B cell (primary cell): ENCODE results near the gene FOXO1.

Experiments used
- EZH2 ChIP-seq: IDR thresholded peaks from 2 replicates; pipeline ENCODE4 v1.6.1; 2012; ENCODE audit warnings: borderline replicate concordance, low read depth, mild to moderate bottlenecking, moderate library complexity, low read length; ENCODE audit not compliant: insufficient read depth, poor library complexity, severe bottlenecking
- TF ChIP-seq, protein P1 (sequence below): fragments of 200-600 bp; IDR thresholded peaks from one replicate; pipeline ENCODE4 v1.8.0; 2022; ENCODE audit warnings: antibody characterized with exemption, mild to moderate bottlenecking

DNA sequence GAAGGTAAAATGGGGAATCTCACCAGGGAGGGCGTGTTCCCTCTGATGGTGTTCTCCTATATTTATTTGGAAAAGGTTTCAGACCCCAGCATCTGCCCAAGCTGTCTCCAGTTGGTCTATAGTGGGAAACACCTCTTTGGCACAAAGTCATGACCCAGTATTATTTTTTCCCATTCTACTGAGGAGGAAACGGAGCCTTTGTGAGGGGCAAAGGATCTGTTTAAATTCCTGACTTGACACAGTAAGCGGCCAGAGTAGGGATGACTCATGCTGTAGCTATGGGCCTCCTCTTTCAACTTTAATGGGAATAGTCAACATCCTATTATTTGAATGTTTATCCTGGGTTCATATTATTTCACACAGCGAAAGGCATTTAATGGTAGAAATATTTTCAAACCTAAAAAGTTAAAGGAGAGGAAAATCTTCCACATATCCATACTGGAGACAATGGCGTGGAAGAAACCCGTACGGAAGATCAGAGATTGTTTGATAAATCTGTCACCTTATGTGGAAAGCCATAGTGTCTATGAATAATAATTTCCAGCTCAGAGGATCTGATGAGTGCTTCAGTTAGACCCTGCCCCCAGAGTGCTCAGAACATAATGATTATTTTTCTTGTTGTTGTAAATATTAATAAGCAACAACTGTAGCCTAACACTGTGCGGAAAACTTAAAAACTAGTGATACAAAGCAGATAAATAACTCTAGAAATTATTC lies 126.0 kb downstream of the FOXO1 start:
- TF ChIP-seq, protein P1, sequence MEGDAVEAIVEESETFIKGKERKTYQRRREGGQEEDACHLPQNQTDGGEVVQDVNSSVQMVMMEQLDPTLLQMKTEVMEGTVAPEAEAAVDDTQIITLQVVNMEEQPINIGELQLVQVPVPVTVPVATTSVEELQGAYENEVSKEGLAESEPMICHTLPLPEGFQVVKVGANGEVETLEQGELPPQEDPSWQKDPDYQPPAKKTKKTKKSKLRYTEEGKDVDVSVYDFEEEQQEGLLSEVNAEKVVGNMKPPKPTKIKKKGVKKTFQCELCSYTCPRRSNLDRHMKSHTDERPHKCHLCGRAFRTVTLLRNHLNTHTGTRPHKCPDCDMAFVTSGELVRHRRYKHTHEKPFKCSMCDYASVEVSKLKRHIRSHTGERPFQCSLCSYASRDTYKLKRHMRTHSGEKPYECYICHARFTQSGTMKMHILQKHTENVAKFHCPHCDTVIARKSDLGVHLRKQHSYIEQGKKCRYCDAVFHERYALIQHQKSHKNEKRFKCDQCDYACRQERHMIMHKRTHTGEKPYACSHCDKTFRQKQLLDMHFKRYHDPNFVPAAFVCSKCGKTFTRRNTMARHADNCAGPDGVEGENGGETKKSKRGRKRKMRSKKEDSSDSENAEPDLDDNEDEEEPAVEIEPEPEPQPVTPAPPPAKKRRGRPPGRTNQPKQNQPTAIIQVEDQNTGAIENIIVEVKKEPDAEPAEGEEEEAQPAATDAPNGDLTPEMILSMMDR: no peak
- TF ChIP-seq EZH2: no peak
